Hepatocyte (in vitro differentiated cells): ENCODE data around the gene SESN3.
"Not testable (repeated sequence)": the region's sequence is repeated elsewhere in the genome, so short reads cannot be mapped to it uniquely, and the experiment has no call there.

Experiments
- CTCF ChIP-seq: fragments of 200-600 bp; sonication (generic); IDR thresholded peaks from 2 replicates; pipeline ENCODE4 v1.5.1; 2016; ENCODE audit warnings: antibody characterized with exemption, mild to moderate bottlenecking; ENCODE audit not compliant: poor library complexity
- EZH2phosphoT487 ChIP-seq: fragments of 200-600 bp; sonication (generic); IDR thresholded peaks from one replicate; pipeline ENCODE4 v1.6.1; 2018; ENCODE audit warnings: antibody characterized with exemption, mild to moderate bottlenecking, low read depth, moderate library complexity; ENCODE audit not compliant: unreplicated experiment, severe bottlenecking

DNA sequence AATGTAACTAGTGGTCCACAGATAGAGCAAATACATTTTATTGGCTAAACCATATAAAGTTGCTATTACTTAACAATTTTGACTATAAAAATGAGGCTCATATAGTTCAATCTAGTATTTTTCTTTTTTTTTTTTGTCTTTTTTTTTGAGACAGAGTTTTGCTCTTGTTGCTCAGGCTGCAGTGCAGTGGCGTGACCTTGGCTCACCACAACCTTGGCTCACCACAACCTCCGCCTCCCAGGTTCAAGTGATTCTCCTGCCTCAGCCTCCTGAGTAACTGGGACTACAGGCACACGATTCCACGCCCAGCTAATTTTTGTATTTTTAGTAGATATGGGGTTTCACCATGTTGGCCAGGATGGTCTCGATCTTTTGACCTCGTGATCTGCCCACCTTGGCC, 3.9 kb downstream of the SESN3 start:
- TF ChIP-seq CTCF, EZH2phosphoT487: not testable (repeated sequence)
